Neural crest cell (in vitro differentiated cells): ENCODE measurements around the gene TTLL6. TPM values are rescaled to one million over a fixed set of nuclear protein-coding genes. Genes with fewer than 3 reads are reported as not detected.
A peak's percentile ranks its signal among the peaks of the same experiment; 100 is the strongest.

Experiments used
- DNase-seq: peaks from one replicate; pipeline ENCODE4 v3.0.0; 2021; ENCODE audit warnings: low read depth, mixed read lengths, low spot score
- H3K27ac Mint-ChIP-seq: one replicate; pipeline ENCODE4 v1.8.0; 2021; ENCODE audit warnings: mild to moderate bottlenecking, mixed read lengths; ENCODE audit not compliant: unreplicated experiment
- H3K27me3 Mint-ChIP-seq: 2 replicates; pipeline ENCODE4 v1.8.0; 2021; ENCODE audit warnings: low read depth, mild to moderate bottlenecking, mixed read lengths
- H3K36me3 Mint-ChIP-seq: 2 replicates; pipeline ENCODE4 v1.8.0; 2021; ENCODE audit warnings: low read depth, mild to moderate bottlenecking, mixed read lengths
- H3K4me1 Mint-ChIP-seq: 2 replicates; pipeline ENCODE4 v1.8.0; 2021; ENCODE audit warnings: mixed read lengths
- H3K4me3 Mint-ChIP-seq: one replicate; pipeline ENCODE4 v1.8.0; 2021; ENCODE audit warnings: mild to moderate bottlenecking, mixed read lengths
- H3K9me3 Mint-ChIP-seq: 2 replicates; pipeline ENCODE4 v1.8.0; 2021; ENCODE audit warnings: mixed read lengths
- total RNA-seq: library from RNA; stranded (reverse); gene quantifications from 2 replicates; pipeline ENCODE4 v1.2.1, GENCODE V29; 2021
- TF ChIP-seq, protein P1 (sequence below): fragments of 200-600 bp; sonication (generic); conservative IDR thresholded peaks from 2 replicates; pipeline ENCODE4 v1.5.0; 2021; ENCODE audit warnings: antibody characterized with exemption, mild to moderate bottlenecking

Gene TTLL6
- total RNA-seq, 1 donor from 2014 or later, result 0.65 TPM

DNA sequence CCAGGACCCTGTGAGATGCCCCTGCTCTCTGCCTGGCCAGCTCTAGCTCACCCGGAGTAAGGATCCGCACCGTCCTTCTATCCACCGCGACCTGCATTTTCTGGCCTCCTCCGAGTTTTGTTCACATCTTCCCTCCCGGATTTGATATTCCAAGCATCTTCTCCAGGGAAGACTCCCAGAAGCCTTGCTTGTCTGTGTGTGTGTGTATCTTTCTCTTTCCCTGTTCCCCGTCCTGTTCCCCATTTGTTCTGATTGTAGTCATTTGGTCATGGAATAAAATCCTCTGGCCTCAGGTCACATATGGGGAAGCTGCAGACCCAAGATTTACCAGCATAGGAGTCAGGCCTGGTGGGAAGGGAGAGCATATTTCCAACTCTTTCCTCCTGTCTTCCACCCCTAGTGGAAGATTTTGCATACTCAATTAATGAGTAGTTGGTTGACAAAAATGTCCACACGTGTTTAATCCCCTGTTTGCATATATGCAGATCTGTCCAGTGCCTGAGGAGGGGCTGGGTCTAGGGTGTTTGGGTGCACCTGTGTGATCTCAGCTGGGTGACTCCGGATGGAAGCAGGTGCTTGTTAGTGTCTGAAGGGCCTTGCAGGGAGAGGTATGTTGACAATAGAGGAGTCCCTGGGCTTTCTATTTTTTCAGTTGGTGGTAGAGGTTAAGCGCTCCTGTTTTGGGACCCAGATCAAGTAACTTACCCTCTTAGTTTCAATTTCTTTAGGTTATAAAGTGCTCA lies 96.6 kb downstream of the TTLL6 start:
- TF ChIP-seq, protein P1, sequence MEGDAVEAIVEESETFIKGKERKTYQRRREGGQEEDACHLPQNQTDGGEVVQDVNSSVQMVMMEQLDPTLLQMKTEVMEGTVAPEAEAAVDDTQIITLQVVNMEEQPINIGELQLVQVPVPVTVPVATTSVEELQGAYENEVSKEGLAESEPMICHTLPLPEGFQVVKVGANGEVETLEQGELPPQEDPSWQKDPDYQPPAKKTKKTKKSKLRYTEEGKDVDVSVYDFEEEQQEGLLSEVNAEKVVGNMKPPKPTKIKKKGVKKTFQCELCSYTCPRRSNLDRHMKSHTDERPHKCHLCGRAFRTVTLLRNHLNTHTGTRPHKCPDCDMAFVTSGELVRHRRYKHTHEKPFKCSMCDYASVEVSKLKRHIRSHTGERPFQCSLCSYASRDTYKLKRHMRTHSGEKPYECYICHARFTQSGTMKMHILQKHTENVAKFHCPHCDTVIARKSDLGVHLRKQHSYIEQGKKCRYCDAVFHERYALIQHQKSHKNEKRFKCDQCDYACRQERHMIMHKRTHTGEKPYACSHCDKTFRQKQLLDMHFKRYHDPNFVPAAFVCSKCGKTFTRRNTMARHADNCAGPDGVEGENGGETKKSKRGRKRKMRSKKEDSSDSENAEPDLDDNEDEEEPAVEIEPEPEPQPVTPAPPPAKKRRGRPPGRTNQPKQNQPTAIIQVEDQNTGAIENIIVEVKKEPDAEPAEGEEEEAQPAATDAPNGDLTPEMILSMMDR, result no peak
- Mint-ChIP-seq H3K27me3 (peaks cover 100% of the 10 kb centered on the region), H3K4me3 (peak overlapping the region; percentile 7), H3K36me3 (no peaks in the 10 kb centered on the region), H3K27ac (no peak overlapping the region), H3K9me3 (no peaks in the 10 kb centered on the region), H3K4me1 (peaks cover 18% of the 10 kb centered on the region)
- no peak for DNase-seq

DNA sequence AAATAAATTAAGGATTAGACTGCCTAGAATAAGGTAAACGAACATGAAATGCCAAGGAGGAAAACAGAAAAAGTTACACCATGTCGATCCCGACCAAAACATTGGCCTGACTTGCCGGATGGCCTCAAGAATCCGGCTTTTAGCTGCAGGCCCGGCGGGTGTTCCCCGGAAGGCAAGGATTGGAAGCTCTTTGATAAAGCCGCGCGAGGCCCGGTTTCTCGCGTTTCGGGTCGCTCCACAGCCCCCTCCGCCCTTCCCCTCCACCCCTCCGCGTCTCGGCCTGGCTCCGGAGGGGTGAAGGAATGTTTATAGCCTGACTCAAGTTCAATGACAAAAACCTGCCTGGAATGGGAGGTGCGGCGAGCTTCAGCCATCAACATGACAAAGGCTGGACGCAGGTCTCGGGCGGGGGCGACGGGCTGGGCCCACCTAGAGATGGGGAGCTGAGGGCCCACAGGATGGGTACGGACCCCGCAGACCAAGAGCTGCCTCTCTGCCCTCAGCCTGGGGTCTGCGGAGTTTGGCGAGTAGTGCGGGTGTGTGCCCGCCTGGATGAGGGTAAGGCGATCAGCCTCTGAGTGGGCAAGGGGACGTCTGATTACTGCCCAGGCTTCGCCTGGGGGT lies 97.3 kb downstream of the TTLL6 start:
- TF ChIP-seq, protein P1, result no peak
- no peak for DNase-seq
- no peak overlapping the region for H3K27ac Mint-ChIP-seq
- H3K9me3 Mint-ChIP-seq, result no peaks in the 10 kb centered on the region
- no peak overlapping the region for H3K4me3 Mint-ChIP-seq
- H3K4me1 Mint-ChIP-seq, result peaks cover 18% of the 10 kb centered on the region
- H3K27me3 Mint-ChIP-seq, result peaks cover 100% of the 10 kb centered on the region
- H3K36me3 Mint-ChIP-seq, result no peaks in the 10 kb centered on the region

DNA sequence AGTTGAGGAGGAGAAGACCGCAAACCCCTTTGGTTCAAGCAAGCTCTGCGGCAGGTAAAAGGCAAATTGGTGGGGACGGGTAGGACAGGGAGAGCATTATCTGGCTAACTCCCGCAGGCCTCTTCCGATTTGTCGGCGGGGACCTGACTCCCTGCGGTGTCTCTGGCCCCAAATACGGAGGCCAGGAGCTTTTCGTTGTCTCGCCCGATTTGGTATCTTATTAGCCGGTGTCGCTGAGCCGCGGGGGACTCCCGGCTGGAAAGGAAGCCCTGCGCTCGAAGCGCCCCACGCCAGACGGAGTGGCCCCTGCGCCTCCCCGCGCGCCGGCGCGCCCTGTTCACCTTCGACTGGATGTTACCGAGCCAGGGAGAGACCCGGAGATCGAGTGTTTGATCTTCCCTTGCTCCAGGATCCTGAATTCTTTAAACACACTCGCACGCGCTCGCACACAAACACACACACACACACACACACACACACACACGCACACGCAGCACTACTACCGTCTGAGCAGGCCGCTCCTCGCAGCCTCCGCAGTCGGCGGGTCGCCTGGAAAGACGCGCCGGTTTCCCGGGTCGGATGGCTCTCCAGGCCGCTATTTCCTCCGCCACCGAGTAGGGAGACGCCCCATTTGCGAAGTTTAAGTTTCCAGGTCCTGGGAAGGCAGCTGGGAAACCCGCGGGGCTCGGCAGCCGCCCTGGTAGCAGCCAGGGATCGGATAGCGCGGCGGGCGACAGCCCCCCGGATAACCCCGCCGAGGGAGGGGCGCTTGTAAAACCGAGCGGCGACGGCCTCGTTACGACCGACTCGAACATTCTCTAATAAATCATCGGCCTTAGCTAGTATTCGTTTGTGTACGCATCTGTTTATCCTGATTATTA lies 98.0 kb downstream of the TTLL6 start:
- no peak overlapping the region for H3K27ac Mint-ChIP-seq
- peaks cover 13% of the 10 kb centered on the region for H3K4me1 Mint-ChIP-seq
- H3K36me3 Mint-ChIP-seq, result no peaks in the 10 kb centered on the region
- no peaks in the 10 kb centered on the region for H3K9me3 Mint-ChIP-seq
- DNase-seq, result no peak
- TF ChIP-seq, protein P1, result no peak
- H3K4me3 Mint-ChIP-seq, result peak overlapping the region; percentile 13
- peaks cover 100% of the 10 kb centered on the region for H3K27me3 Mint-ChIP-seq

DNA sequence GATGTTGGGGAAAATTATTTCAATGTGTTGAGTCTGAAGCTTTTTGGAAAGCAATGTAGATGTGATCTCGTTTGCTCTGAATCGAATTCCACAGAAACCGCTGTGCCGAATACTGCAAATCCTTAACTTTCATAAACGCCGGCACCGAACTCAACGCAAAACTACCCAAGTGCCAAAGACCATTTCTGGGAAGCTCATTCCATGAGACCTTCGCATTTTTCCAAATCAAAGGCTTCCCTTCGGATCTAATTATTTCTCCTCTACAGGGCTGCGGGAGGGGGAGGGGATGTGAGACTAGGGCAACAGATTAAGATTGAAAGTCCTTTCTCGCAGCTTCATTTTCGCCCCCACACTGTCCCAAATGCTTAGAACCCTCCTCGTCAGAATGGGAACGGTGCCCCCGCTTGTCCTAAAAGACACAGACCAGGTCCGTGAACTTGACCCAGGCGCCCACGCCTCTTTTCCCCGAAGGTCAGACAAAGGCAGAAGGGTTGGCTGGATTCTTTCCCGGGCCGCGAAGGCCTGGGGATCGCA lies 98.7 kb downstream of the TTLL6 start:
- H3K36me3 Mint-ChIP-seq, result no peaks in the 10 kb centered on the region
- no peaks in the 10 kb centered on the region for H3K9me3 Mint-ChIP-seq
- peaks cover 100% of the 10 kb centered on the region for H3K27me3 Mint-ChIP-seq
- TF ChIP-seq, protein P1, result no peak
- no peak for DNase-seq
- H3K4me3 Mint-ChIP-seq, result peak overlapping the region; percentile 13
- no peak overlapping the region for H3K27ac Mint-ChIP-seq
- peaks cover 11% of the 10 kb centered on the region for H3K4me1 Mint-ChIP-seq
